HT1080 (cell line): ENCODE measurements around the gene SENP7. TPM values are rescaled to one million over a fixed set of nuclear protein-coding genes. Genes with fewer than 3 reads are reported as not detected.
"Not testable (repeated sequence)": the region's sequence is repeated elsewhere in the genome, so short reads cannot be mapped to it uniquely, and the experiment has no call there.

Experiments used
- DNase-seq: peaks from one replicate; pipeline ENCODE4 v3.0.0-alpha.2; 2015; ENCODE audit warnings: low read depth
- total RNA-seq: library from RNA; depleted of rRNA; stranded (reverse); fragments of >200 nt; shearing (Covaris generic); gene quantifications from 2 replicates; pipeline ENCODE4 v1.2.3, GENCODE V29; 2014

Gene SENP7
- total RNA-seq, 1 experiment from 2014 or later: 4.6 TPM

- no peak for DNase-seq
Measured at GRCh38 chr3:101329016-101329673, 183.9 kb downstream of the SENP7 start.

GRCh38 chr3:101325393-101326134 is 187.4 kb downstream of the SENP7 start:
- no peak for DNase-seq

- no peak for DNase-seq
Measured at GRCh38 chr3:101320475-101320874, 192.5 kb downstream of the SENP7 start, which contains the start of gene IMPG2. Gene IMPG2, minus strand, starts transcription at chr3:101320575. Its CDS starts 203 bp downstream, at chr3:101320372.

DNA sequence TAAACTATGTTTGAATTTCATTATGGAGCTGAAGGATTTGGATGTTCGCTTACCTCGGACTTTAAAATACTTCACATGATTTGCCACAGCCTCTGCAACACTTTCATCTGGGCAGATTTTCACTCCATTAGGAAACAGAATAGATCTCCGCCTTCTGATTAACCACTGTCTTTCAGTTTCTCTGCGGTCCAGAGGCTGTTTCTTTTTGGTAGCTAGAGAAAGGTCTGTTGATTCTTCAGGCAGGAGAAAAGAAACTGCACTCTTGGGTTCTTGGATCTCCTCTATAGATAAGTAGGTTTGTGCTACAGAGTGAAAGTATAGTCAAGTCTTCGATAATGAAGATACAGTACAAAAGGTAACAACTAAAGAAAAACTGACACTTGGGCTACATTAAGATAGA is 193.5 kb downstream of the SENP7 start:
- no peak for DNase-seq

- no peak for DNase-seq
Measured at GRCh38 chr3:101312545-101312944, 200.5 kb downstream of the SENP7 start.

DNA sequence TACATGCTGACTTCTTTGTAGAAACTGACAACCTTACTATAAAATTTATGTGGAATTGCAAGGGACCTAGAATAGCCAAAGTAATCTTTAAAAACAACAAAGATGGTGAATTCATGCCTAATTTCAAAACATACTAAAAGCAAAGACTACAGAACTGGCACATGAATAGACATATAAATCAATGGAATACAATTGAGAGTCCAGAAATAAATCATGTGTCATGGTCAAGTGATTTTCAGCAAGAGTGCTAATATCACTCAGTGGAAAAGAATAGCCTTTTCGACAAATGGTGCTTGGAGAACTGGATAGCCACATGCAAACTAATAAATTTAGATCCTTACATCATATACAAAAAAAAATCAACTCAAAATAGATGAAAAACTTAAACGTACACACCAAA is 201.3 kb downstream of the SENP7 start:
- no peak for DNase-seq

- DNase-seq: no peak
Measured at GRCh38 chr3:101310978-101311375, 202.0 kb downstream of the SENP7 start.

GRCh38 chr3:101308147-101308772 is 204.8 kb downstream of the SENP7 start:
- not testable (repeated sequence) for DNase-seq

DNA sequence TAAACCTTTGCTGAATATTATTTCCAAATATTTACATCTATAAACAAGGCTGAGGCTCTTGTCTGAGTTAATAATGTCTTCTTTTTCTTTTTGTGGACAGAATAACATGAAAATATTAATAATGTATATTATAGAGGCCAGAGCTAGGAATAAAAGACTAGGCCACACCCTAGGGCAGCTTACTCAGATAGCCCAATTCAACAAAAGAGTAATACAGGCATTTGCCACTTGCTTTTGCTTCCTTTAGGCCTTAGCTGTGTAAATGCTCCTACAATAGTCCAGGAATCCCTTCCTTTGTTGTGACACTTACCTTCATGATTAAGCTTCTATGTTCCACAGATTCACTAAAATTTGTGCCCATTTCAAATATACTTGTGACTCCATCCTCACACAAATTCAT is 209.2 kb downstream of the SENP7 start:
- DNase-seq: no peak

DNA sequence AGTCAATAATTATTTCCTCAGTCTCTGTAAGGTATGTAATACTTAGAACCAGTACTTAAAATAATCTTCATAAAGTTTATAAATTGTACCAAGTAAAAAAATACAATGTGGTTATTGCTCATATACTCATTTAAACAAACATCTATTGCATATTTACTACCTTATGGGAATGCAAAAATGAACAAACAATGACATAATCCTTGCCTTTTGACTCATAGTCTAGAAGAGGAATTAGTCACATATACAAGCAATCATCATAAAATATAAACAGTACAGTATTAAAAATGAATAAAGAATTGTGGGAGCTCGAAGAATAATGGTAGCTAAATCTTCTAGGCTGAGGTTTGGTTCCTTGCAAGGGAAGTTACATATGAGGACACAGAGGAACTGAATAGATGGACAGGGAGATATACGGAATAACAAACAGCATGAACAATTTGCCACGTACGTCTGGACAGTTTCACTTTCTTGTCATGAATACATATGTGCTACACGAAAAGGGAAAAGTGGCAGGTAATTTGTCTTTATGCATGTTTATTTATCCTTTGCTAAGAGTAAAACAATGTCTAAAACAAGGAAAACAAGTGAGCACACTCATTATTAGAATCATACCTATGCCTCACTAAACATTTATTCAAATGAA is 209.8 kb downstream of the SENP7 start:
- no peak for DNase-seq

DNA sequence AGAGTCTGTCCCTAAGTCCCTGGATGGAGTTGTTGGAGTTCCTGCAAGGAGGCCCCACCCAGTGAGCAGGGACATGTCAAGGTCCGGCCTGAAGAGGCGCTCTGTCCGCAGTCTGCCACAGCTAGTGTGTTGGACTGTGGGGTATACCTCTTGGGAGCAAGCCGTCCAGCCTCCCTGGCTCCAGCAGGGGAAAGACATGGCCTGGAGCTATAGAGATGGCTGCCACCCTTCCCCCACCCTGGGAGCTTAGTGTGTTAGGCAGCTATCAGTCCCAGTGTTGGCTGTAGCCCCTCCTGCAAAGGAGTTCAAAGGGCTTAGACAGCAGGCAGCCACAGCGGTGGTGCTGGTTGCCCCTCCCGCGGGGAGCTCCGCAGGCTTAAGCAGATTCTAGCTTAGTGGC is 212.9 kb downstream of the SENP7 start:
- DNase-seq: no peak

DNA sequence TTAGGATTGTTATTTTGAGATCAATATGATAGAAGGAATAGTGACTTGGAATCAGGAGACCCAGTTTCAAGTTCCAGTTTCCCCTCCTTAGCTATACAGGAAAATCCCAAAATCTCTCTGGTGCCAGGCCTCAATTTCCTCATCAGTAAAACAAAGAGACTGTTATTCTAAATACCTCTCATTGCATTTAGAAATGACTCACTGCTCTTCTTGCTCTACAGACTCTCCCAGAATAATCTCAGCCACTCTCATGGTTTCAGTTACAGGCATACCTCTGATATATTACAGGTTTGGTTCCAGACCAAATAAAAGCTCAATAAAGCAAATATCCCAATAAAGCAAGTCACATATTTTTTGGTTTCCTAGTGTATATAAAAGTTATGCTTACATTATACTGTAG is 221.0 kb downstream of the SENP7 start:
- no peak for DNase-seq

DNA sequence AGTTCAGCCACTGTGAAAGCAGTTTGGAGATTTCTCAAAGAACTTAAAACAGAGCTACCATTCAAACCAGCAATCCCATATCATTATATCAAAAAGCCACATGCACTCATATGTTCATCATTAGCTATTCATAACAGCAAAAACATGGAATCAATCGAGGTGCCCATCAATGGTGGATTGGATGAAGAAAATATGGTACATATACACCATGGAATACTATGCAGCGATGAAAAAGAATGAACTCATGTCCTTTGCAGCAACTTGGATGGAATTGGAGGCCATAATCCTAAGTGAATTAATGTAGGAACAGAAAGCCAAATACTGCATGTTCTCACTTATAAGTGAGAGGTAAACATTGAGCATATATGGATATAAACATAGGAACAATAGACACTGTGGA is 224.7 kb downstream of the SENP7 start:
- DNase-seq: no peak

DNA sequence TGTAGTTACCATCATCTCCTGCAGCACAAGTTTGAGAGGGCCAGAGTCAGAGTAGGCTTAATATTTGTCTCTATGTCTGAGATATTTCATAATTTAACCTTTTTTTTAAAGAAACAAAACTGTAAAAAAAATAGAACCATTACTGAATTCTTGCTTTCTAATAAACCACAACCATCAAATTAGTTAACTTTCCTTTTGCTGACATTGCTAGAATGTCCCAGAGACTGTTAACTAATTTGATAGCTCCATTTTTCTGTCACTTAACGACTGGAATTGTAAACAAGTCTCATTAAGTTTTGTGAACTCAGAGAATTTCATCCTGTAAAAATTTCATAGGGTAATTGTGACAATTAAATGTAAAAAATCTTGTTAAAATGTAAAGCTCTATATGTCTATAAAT is 228.3 kb downstream of the SENP7 start:
- DNase-seq: no peak

- no peak for DNase-seq
Measured at GRCh38 chr3:101281521-101282030, 231.4 kb downstream of the SENP7 start.

DNA sequence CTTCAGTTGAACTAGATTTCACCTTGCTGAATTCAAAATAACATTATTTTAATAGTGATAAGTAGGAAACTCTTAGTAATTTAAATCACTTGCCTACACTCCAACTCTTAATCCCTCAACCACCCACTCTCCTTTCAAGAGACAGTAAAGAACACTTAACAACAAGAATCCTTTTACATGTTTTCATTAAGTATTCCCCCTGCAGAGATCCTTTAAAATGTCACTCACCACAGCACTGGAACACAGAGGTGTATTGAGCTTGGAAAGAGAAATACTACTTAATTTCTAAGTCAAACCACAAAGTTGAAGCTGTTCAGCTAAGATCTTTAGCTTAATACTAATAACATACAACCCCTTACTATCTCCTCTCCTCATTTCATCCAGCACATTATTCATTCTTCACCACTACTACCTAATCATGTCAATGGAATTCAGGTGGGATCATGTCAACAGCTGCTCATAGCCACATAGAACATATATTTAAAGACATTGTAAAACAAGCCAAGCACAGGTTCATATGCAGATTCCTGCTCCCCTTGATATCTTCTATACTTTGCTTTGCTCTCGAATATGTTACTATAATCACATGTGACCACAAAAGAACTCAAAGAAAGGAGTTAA is 233.1 kb downstream of the SENP7 start:
- peak; percentile 28 for DNase-seq

- peak; percentile 53 for DNase-seq
Measured at GRCh38 chr3:101279162-101279561, 233.8 kb downstream of the SENP7 start.

DNA sequence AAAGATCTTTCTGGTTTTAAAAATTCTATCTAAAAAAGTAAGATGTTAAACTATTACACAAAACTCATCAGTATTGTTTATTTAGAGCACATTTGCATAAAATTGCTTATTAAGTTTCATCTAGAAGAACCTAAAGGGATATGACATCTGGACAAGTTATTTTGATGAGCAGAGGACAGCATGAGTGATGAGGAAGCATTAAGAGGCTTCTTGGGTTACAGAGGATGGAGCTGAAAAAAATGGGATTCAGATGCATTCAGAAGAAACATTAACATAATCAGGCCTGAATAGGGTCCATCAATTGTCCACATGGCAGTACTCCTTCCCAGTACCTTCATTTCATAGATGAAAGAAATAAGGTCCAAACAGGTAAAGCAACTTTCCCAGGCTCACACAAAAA is 234.3 kb downstream of the SENP7 start:
- no peak for DNase-seq
